ENCODE data around the gene LIMK2.

DNA sequence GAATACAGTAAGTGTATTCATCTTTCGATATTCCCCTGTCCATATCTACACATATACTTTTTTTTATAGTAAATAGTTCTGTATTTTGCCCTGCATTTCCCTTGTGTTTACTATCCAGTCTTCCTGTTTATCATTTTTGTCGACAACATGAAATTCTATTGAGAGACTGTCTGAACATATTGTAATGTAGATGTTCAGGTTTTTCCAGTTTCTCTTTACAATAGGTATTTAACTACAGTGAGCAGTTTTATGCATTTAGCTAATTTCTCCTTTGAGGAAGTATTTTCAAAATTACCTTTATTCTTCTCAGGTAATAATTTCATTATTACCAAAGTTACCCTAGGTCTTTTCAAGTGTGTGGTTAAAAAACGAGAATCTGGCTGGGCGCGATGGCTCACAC is 63.5 kb downstream of the LIMK2 start:
- TF ChIP-seq EZH2 (IDR thresholded peaks at IDR 0.05; ENCODE audit: low read length, unreplicated experiment) (no peak), EZH2phosphoT487 (IDR thresholded peaks at IDR 0.05; ENCODE audit: borderline replicate concordance, low read length) (no peak)

Measured in PC-3 (cell line).